DMS53 treated with DMSO at 0.1 percent for 48 hours (cell line): ENCODE results near the gene MAPKAPK5.
"Not testable (repeated sequence)": the region's sequence is repeated elsewhere in the genome, so short reads cannot be mapped to it uniquely, and the experiment has no call there.

Source experiments
- DNase-seq: peaks from one replicate; lab custom pipeline; 2025; ENCODE audit not compliant: unreplicated experiment; lab: John Stamatoyannopoulos, UW

Gene MAPKAPK5, protein sequence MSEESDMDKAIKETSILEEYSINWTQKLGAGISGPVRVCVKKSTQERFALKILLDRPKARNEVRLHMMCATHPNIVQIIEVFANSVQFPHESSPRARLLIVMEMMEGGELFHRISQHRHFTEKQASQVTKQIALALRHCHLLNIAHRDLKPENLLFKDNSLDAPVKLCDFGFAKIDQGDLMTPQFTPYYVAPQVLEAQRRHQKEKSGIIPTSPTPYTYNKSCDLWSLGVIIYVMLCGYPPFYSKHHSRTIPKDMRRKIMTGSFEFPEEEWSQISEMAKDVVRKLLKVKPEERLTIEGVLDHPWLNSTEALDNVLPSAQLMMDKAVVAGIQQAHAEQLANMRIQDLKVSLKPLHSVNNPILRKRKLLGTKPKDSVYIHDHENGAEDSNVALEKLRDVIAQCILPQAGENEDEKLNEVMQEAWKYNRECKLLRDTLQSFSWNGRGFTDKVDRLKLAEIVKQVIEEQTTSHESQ

DNA sequence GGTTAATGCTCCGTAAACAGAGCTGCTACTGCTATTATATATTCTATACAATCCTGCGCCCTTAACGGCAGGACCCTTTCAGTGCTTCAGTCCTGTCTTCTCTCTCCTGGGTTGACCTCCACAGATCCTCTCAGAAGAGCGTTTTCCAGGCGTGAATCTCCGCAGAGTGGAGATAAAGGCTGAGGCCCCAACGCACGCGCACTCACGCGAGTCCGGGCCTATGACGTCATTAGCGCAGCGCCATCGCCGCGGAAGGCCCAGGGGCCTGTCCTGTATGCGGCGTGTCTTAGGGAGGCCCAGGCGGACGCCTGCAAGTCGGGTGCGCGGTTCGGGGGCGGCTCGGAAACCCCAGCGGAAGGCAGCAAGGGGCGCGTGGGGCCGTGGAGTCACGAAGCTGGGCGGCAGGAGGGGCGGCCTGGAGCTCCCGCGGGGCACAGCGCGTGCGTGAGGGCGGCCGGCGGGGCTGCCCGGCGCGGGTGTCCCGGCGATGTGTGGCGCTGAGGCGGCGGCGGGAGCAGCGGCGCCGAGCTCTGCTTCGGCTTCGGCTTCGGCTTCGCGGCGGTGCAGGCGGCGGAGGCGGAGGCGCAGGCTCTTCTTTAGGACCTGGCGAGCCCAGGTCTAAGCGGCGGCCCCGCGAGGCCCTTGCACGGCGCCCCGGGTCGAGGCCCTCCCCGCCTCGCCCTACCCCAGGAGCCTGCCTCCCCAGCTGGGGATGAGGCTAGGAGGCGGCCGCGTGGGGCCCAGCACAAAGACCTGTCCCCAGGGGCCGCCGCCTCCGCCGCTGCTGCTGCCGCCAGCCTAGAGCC is at the start of gene MAPKAPK5:
Gene MAPKAPK5 (plus strand): TSS at position 479 of the 806 bp plus-strand sequence. CDS start 506 bp downstream, outside the sequence.
- peak; percentile 91 for DNase-seq

DNA sequence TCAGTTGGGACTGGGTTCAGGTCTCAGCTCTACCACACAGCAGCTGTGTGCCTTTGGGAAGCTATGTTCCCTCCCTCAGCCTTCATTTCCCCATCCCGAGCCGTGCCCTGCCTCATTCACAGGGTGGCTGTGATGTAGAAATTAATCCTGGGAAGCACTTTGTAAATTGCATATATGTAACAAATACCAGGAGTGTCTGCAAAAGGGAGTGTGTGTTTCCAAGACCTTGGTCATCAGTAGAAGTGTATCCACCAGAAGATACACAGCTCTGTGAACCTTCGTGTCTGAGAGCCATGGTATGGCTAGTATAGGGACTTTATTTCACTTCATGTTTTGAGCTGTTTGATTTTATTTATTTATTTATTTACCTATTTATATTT is 49.2 kb upstream of the MAPKAPK5 start:
- DNase-seq, result no peak

GRCh38 chr12:111798182-111798581 is 43.8 kb upstream of the MAPKAPK5 start:
- no peak for DNase-seq

- no peak for DNase-seq
Measured at GRCh38 chr12:111799758-111800157, 42.3 kb upstream of the MAPKAPK5 start.

DNA sequence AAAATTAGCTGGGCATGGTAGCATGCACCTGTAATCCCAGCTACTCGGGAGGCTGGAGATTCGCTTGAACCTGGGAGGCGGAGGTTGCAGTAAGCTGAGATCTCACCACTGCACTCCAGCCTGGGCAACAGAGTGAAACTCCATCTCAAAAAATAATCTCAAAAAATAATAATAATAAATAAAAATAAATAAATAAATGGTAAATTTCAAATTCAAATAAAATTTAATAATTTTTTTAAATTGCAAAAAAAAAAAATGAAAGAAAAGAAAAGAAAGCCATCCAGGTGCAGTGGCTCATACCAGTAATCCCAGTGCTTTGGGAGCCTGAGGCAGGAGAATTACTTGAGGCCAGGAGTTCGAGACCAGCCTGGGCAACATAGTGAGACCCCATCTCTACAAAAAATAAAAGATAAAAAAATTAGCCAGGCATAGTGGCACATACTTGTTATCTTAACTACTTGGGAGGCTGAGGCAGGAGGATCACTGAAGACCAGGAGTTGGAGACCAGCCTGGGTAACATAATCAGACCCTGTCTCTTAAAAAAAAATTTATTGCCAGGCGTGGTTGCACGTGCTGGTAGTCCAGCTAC is 38.9 kb upstream of the MAPKAPK5 start:
- DNase-seq, result no peak

DNA sequence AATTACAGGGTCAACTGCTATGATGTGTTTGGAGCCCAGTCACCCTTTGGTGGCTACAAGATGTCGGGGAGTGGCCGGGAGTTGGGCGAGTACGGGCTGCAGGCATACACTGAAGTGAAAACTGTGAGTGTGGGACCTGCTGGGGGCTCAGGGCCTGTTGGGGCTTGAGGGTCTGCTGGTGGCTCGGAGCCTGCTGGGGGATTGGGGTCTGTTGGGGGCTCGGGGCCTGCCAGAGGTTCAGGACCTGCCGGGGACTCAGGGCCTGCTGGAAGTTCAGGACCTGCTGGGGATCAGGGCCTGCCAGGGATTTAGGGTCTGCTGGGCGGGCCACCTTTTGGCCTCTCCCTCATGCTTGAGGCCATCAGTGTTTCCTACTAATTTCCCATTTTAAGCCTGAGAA is 38.2 kb upstream of the MAPKAPK5 start:
- no peak for DNase-seq

- DNase-seq, result no peak
Measured at GRCh38 chr12:111806304-111806703, 35.7 kb upstream of the MAPKAPK5 start.

- DNase-seq, result no peak
Measured at GRCh38 chr12:111807232-111807631, 34.8 kb upstream of the MAPKAPK5 start.

DNA sequence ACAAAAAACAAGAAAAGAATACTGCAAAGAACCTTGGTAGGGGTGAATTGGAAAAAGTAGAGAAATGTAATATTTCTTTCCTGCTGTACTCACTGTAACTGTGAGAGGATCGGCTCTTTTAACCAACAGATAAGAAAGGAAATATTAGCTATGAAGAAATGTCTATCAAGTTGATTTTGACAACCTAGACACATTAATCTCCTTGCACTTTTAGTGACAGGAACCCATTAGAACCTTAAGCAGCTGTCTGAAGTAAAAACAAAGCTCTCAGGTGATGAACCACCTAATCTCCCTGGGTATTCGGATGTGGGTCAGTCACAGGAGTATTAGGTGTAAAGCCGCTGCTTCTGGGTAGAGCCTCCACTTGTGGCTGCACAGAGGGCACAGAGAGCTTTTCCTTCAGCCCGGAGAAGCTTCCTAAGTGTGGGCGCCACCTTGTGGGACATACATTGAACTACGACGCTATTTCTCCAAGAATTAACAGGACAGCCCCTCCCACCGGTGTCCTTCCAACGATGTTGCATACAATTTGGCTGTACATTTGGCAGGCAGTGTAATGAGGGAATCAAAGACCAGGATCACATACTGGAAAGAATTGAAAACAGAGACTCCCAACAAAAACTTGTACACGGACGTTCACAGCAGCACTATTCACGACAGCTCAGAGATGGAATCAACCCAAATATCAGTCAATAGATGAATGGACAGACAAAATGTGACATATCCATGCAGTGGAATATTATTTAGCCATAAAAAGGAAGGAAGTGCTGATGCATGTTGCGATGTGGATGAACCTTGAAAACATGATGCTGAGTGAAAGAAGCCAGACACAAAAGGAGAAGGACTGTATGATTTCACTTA is 28.9 kb upstream of the MAPKAPK5 start:
- DNase-seq, result peak; percentile 96

DNA sequence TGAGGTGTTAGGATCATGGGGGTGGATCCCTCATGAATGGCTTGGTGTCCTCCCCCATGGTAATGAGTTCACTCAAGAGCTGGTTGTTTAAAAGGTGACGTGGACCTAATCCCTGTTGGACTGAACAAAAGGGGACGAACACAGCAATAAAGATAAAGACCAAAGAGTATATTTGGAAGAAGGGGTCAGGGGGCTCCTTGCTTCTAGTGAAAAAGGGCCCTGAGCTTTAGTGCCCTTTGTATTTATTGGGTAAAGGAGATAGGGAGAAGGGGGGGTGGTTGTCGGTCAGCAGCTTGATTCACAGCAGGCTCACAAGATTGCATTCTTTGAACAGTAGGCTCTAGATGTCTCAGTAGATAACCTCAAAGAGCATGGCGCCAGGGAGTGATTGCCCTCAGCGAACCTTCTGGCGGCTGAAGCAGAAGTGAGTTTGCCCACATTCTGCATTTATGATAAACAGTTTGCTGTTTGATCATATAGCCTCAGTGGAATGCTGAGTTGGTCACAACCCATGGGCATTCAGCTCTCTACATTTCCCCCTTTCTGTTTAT is 25.9 kb upstream of the MAPKAPK5 start:
- DNase-seq, result no peak

- peak; percentile 17 for DNase-seq
Measured at GRCh38 chr12:111816898-111817297, 25.1 kb upstream of the MAPKAPK5 start.

- DNase-seq, result no peak
Measured at GRCh38 chr12:111818340-111818739, 23.7 kb upstream of the MAPKAPK5 start.

DNA sequence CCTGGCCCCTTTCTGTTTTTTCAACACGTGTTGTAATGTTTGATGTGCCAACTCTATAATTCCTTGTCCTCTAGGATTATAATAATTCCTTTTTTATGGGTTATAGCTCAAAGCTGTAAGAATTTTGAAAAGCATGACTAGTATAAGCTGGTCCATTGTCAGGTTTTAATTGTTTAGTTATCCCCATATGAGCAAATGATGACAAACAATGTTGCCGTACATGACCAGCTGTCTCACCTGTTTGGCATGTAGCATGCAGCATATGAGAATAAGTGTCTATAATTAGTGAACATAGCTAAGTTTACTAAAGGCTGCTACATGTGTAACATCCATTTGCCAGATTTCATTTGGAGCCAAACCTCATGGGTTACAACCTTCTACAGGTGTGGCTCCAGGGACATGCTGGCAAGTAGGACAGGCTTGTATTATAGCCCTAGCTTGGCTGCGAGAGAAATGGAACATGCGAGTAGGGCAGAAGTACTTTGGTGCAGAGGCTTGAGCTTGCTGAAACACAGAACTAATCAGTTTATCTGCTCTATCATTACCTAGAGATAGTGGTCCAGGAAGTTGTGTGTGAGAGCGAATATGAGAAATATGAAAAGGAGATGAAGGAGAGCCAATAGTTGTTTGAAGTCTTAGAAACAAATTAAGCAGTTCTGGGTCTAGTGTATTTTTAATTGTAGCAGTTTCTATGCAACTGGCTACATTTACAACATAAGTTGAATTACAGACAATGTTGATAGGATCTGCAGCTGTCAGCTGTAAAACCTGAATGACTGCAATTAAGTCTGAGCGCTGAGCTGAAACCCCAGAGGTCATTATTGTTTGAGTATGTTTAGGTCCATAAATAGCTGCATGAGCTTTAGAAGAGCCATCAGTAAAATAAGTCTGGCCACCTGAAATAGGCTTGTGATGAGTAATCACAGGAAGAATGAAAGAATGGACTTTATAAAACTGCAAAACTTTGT is 22.6 kb upstream of the MAPKAPK5 start:
- no peak for DNase-seq

- DNase-seq, result not testable (repeated sequence)
Measured at GRCh38 chr12:111820828-111821227, 21.2 kb upstream of the MAPKAPK5 start.

DNA sequence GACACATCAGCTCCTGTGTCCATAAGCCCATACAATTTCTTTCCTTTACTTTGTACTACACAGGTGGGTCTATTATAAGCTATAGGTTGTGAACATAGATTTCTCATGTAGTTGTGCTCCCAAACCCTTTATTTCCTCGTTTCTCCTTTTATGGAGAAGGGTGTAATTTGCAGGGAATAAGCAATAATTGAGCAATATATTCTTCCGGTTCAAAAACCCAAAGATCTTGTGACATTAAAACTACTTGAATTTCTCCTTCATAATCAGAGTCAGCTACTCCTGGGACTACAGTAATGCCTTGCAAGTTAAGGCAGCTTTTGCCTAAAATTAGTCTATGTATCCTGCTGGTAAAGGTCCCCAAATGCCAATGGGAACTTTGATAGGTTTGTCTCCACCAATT is 19.1 kb upstream of the MAPKAPK5 start:
- DNase-seq, result no peak

- no peak for DNase-seq
Measured at GRCh38 chr12:111823891-111824290, 18.1 kb upstream of the MAPKAPK5 start.

GRCh38 chr12:111824312-111824711 is 17.7 kb upstream of the MAPKAPK5 start:
- peak; percentile 8 for DNase-seq

GRCh38 chr12:111825509-111825908 is 16.5 kb upstream of the MAPKAPK5 start:
- DNase-seq, result no peak

GRCh38 chr12:111826316-111826715 is 15.7 kb upstream of the MAPKAPK5 start:
- no peak for DNase-seq
